Calu3 (cell line): ENCODE measurements around the gene PGAM2. TPM values are rescaled to one million over a fixed set of nuclear protein-coding genes. Genes with fewer than 3 reads are reported as not detected.

ENCODE experiments used
- BruUV-seq: library from RNA; stranded (reverse); fragments of 400-500 nt; replicated peaks from 2 replicates; lab custom pipeline; 2021; lab: Mats Ljungman, UMichigan
- CTCF ChIA-PET: fragments of 300-600 bp; sonication (Branson Sonifier 250); formaldehyde crosslinking; loops from one replicate; lab custom pipeline; 2022; ENCODE audit warnings: antibody characterized with exemption; lab: Charles Lee
- DNase-seq: peaks from one replicate; pipeline ENCODE4 v3.0.0; 2022
- H3K27ac Mint-ChIP-seq: one replicate; pipeline ENCODE4 v1.8.0; 2022; ENCODE audit warnings: mixed read lengths; ENCODE audit not compliant: unreplicated experiment
- H3K27me3 Mint-ChIP-seq: one replicate; pipeline ENCODE4 v1.8.0; 2022; ENCODE audit warnings: mixed read lengths; ENCODE audit not compliant: unreplicated experiment
- H3K36me3 Mint-ChIP-seq: one replicate; pipeline ENCODE4 v1.8.0; 2022; ENCODE audit warnings: mild to moderate bottlenecking, moderate library complexity, mixed read lengths; ENCODE audit not compliant: insufficient read depth, unreplicated experiment
- H3K4me1 Mint-ChIP-seq: one replicate; pipeline ENCODE4 v1.8.0; 2022; ENCODE audit warnings: mild to moderate bottlenecking, low read depth, mixed read lengths; ENCODE audit not compliant: unreplicated experiment
- H3K4me3 Mint-ChIP-seq: one replicate; pipeline ENCODE4 v1.8.0; 2022; ENCODE audit warnings: mild to moderate bottlenecking, low read depth, moderate library complexity, mixed read lengths; ENCODE audit not compliant: unreplicated experiment
- H3K9me3 Mint-ChIP-seq: one replicate; pipeline ENCODE4 v1.8.0; 2022; ENCODE audit warnings: low read depth, mixed read lengths; ENCODE audit not compliant: unreplicated experiment
- CTCF ChIP-seq: fragments of 200-600 bp; IDR thresholded peaks from one replicate; pipeline ENCODE4 v1.8.0; 2022; ENCODE audit warnings: antibody characterized with exemption; ENCODE audit not compliant: unreplicated experiment
- intact Hi-C: fragments of 100-400 bp; cut with micrococcal nuclease; formaldehyde crosslinking; loops from one replicate; pipeline ENCODE4 v1.10.0; 2022; ENCODE audit not compliant: unreplicated experiment
- total RNA-seq: library from RNA; stranded (reverse); gene quantifications from 2 replicates; pipeline ENCODE4 v1.2.3, GENCODE V29; 2022

The PGAM2 gene
- total RNA-seq, 1 experiment from 2014 or later, result 0.87 TPM

GRCh38 chr7:44079331-44080021 is 14.1 kb upstream of the PGAM2 start:
- DNase-seq, result no peak
- intact Hi-C loops, result no loop called here
- no peak for TF ChIP-seq CTCF
- no TSS peak for BruUV-seq
- Mint-ChIP-seq H3K27ac (no peak overlapping the region), H3K27me3 (no peaks in the 10 kb centered on the region), H3K4me1 (peaks cover 15% of the 10 kb centered on the region), H3K36me3 (peaks cover 52% of the 10 kb centered on the region), H3K9me3 (no peaks in the 10 kb centered on the region), H3K4me3 (no peak overlapping the region)
- CTCF ChIA-PET, result interaction anchor here (0.6 kb wide), 1 partner anchor 9 kb away, joined by 4 read pairs; no protein-coding TSS in a partner anchor

- no TSS peak for BruUV-seq
- TF ChIP-seq CTCF, result no peak
- peaks cover 15% of the 10 kb centered on the region for H3K4me1 Mint-ChIP-seq
- no peak overlapping the region for H3K27ac Mint-ChIP-seq
- intact Hi-C loops, result no loop called here
- H3K9me3 Mint-ChIP-seq, result no peaks in the 10 kb centered on the region
- DNase-seq, result no peak
- peaks cover 61% of the 10 kb centered on the region for H3K36me3 Mint-ChIP-seq
- no peaks in the 10 kb centered on the region for H3K27me3 Mint-ChIP-seq
- CTCF ChIA-PET, result interaction anchor here (0.6 kb wide), 1 partner anchor 300 kb away, joined by 7 read pairs; no protein-coding TSS in a partner anchor
- no peak overlapping the region for H3K4me3 Mint-ChIP-seq
These were observed 13.2 kb upstream of the PGAM2 start for GRCh38 chr7:44078521-44078920.

GRCh38 chr7:44077681-44078091 is 12.3 kb upstream of the PGAM2 start:
- Mint-ChIP-seq H3K27ac (no peak overlapping the region), H3K9me3 (no peaks in the 10 kb centered on the region), H3K27me3 (no peaks in the 10 kb centered on the region), H3K4me1 (peaks cover 13% of the 10 kb centered on the region), H3K36me3 (peaks cover 64% of the 10 kb centered on the region), H3K4me3 (no peak overlapping the region)
- intact Hi-C loops, result no loop called here
- CTCF ChIA-PET, result no interaction called here
- no peak for DNase-seq
- TF ChIP-seq CTCF, result no peak
- no TSS peak for BruUV-seq

- Mint-ChIP-seq H3K27me3 (no peaks in the 10 kb centered on the region), H3K4me1 (peaks cover 19% of the 10 kb centered on the region), H3K9me3 (no peaks in the 10 kb centered on the region), H3K27ac (no peak overlapping the region), H3K36me3 (peaks cover 64% of the 10 kb centered on the region), H3K4me3 (no peak overlapping the region)
- CTCF ChIA-PET, result no interaction called here
- no TSS peak for BruUV-seq
- no peak for DNase-seq
- intact Hi-C loops, result no loop called here
- TF ChIP-seq CTCF, result no peak
These were observed 11.7 kb upstream of the PGAM2 start for GRCh38 chr7:44077061-44077460.
